Left hindlimb (tissue), 1 donor: ENCODE measurements around the gene PDE6H.

Source experiments
- DNase-seq: peaks from one replicate; pipeline ENCODE4 v3.0.0-alpha.2; 2018

PDE6H gene

DNA sequence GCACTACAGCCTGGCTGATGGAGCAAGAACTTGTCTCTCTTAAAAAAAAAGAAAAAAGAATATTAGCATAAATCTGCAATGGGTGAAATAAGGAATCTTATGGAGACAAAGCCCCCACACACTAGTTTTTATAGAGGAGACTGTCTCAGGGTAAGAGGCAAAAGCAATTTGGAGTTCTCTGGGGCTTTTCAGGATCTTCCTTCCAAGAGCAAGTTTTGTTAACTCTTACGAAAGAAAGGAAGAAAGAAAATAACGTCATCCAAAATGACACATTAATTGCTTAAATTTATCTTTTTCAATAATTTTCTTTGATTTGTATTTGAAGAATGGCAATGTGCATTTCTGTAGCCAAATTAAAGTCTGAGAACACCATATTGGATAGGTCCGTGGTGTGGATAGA is 3.8 kb downstream of the PDE6H start:
- no peak for DNase-seq

- no peak for DNase-seq
These were observed 6.6 kb downstream of the PDE6H start for GRCh38 chr12:14979468-14979867.

- no peak for DNase-seq
These were observed 8.2 kb downstream of the PDE6H start for GRCh38 chr12:14981049-14981448.

DNA sequence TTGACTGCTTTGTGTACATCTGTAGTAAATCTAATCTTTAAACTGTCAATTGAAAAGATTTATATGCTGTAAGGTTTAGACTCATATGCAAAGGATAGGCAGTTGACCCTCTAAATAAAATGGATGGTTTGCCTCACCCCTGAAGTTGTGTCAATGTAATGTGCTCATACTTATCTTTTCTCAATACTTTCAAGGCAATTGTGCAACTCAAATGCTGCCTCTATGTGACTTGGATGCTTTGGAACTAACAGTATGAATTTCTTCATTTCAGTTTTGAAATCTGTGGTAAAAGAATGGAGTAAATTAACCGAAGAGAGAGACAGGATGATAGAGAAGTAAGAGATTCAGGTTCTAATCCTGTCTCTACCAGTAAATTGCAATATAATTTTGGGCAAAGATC is 9.7 kb downstream of the PDE6H start:
- DNase-seq = no peak

GRCh38 chr12:14982991-14983390 is 10.1 kb downstream of the PDE6H start:
- no peak for DNase-seq

DNA sequence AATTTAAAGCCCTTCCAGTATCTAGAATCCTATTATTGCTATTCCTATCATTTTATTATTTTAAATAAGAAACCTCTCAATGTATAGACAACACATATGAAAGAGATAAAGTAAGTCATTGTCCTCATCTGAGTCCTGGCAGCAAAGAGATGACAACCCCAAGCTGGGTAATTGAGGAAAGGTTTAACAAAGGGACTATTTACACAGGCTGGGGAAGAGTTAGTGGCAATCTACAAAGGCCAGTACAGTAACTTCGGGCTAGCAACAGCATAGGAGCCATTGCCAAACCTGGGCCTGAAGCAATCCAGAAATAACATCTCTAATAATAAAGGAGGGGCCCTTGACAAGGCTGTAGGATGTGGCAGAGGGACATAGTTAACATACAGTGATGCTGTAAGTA is 11.2 kb downstream of the PDE6H start:
- DNase-seq = no peak

GRCh38 chr12:14984766-14985285 is 12.0 kb downstream of the PDE6H start:
- no peak for DNase-seq

DNA sequence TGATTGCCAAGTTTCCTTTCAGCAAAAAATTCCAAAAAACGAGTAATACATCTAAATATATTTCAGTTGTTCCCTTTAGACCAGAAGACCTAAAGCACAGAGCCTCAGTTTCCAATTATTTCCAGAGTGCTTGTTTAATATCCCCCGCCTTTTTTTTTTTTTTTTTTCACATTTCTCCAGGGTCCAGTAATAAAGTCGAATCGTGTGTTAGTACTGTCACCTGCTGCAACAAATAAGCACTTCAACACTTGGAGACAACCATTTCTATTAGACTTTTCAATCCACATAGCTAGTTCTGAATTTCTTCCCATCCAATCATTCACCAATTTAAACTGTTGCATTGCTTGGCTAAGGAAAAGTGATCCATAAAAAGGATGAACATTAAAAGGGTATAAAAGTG is 13.6 kb downstream of the PDE6H start:
- DNase-seq = no peak

GRCh38 chr12:14988035-14988434 is 15.2 kb downstream of the PDE6H start:
- DNase-seq = no peak

DNA sequence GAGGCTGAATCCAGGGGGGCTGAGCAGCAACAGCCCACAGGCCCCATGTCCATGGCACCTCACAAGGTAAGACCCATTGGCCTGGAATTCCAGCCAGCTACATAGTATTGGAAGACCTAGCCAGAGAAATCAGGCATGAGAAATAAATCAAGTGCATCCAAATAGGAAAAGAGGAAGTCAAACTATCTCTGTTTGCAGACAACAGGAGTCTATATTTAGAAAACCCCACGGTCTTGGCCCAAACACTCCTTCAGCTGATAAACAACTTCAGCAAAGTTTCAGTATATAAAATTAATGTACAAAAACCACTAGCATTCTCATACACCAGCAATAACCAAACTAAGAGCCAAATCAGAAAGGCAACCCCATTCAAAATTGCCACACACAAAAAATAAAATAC is 16.9 kb downstream of the PDE6H start:
- DNase-seq = no peak

- no peak for DNase-seq
These were observed 18.2 kb downstream of the PDE6H start for GRCh38 chr12:14991069-14991468.

DNA sequence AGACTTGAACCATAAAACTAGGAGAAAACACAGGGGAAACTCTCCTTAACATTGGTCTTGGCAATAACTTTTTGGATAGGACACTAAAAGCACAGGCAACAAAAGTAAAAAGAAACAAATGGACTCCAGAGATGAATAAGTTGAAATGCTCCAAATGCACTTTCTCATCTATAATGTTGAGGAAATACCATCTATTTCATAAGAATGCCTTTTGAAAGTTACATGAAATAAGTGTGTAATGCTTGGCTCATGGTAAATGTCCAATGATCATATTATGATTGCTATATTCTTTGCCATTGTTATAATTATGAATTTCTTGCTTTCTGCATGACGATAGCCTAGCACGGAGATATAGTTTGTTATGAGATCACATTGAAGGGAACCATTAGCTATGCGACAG is 19.8 kb downstream of the PDE6H start:
- DNase-seq = no peak

DNA sequence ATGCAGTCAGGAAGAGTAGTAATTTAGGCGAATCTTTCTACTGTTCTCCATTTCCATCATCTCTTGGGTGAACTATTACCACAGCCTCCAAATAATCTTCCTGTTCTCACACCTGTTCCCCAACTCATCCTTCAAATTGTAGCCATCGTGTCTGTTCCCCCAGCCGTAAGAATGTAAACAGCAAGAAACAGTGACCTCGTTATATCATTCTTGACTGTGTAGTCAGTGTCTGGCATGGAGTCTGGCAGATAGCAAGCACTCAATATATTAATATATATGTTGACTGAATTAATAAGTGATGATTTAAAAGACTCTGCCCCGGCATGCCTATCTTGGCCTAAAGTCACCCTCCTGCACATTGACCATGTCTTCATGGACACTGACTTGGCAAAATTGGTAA is 20.3 kb downstream of the PDE6H start:
- no peak for DNase-seq

- no peak for DNase-seq
These were observed 20.9 kb downstream of the PDE6H start for GRCh38 chr12:14993537-14994266.

- DNase-seq = no peak
These were observed 21.8 kb downstream of the PDE6H start for GRCh38 chr12:14994610-14995009.

DNA sequence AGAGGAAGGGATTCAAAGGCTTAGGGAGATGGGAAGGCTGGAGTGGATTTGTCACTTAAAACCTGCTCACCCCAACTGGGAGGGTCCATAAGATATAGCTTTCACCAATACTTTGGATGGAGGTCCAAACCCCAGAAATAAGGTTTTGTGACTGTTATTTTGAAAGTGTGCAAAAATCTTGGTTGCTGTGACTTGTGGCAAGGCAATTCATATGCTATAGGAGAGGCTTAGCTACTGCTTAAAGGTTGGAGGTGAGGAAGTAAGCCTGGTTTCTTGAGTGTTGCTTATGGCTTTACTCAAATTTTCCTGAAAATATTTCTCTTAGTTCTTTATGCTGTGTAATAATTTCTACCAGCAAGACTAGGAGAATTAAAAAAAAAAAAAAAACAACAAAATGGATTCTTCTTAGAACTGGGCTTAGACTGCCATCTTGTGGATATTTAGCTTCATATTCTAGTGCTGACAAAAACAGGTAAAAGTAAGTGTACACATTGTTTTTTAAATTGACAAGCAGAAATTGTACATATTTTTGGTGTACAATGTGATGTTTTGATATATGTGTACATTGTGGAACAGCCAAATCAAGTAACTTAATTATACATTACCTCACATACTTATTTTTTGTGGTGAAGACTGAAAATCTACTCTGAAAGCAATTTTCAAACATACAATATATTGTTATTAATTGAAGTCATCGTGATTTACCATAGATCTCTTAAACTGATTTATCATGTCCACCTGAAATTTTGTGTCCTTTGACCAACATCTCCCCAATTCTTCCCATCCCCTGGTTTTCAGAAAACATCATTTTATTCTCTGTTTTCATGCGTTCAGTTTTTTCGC is 23.0 kb downstream of the PDE6H start:
- DNase-seq = no peak

- no peak for DNase-seq
These were observed 25.2 kb downstream of the PDE6H start for GRCh38 chr12:14997998-14998397.

DNA sequence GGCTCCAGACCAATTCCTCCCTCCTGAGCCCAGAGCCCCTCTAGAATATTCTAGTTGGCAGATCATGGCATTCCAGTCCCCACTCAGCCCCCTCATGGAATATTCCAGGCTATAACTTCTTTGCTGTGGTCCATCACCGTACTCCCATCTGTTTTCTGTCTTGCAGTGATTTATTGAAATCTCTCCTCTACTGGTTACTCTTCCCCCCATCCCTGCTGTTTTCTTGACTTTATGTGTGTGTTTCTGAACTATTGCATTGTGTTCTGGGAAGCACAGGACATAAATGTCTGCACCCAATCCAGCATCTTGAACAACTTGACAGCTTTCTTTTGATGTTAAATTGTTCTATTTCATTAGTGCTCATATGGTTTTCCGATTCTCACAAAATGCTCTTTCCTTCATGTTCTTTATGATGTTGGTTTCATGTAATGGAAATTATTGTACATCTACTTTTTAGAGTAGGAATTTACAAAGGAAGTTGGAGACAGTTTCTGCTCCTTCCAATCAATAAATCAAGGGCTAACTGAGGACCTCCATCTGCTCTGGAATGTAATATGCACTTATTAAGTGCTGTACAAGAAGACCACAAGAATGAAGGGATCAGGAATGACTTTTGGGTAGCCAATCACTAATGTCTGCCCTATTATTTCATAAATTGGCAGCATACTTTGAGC is 26.3 kb downstream of the PDE6H start:
- DNase-seq = no peak

GRCh38 chr12:14999695-15000365 is 27.0 kb downstream of the PDE6H start:
- DNase-seq = no peak

DNA sequence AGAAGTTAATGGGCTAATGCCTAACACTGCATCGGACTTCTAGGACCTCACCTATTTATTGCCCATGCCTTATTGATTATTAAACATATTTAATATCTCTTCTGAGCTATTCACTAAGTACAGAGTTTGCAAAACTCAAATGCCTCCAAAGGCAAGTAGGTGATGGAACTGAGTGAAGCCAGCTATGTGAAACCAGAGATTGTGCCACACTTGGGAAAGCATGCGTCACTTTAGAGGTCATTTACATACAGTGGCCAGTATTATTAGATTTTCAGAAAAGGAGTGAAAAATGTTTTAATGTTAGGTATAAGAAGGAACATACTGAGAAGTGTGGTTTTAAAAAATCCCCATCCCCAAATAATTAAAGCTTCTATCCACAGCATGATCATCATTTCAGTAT is 27.7 kb downstream of the PDE6H start:
- DNase-seq = no peak

DNA sequence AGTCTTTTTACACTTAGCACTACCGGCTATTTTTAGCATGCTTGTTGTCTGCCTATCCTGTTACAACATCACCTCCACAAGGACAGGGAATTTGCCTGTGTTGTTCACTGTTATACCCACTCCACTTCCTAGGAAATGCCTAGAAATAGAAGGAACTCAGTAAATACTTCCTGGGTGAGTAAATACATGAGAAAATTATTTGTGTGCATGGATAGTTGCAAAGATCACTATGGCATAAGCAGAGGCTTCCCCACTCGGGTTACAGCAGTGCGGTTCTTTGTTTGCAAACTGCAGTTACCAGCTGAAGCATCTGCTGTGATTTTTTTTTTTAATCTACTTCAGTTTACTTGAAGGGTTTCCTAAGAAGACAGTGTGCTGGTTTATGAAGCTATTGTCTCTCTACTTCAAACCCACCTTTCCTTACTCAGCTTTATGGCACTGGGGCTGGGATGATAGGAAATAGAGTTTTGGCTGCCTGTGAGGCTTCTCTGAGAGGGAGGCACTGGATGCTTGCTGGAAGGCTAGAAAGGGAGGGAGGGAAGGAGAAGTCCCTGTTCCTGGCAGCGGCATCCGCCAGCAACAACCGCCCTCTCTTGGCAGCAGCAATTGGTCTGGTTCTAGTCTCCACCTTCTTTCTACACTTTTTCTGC is 29.0 kb downstream of the PDE6H start:
- DNase-seq = peak; percentile 83

DNA sequence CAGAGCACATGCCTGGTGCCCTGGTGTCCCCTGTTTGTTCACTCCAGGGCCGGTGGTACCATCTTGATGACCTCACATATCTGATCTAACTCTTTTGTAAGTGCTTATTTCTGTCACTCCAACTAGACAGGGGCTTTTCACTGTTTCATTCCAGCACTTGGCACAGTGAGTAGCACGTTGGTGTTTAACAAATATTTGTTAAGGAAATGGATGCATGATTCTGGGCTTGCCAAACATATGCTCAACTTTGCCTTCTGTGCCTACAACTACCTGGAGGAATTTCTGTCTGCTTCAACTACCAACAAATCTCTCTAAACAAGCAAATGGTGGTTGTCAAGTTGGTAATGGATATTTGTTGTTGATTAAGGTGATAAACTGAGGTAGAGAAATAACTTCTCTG is 31.6 kb downstream of the PDE6H start:
- DNase-seq = no peak

GRCh38 chr12:15005064-15005463 is 32.2 kb downstream of the PDE6H start:
- DNase-seq = no peak
